Loucy (cell line): ENCODE measurements around the gene SPTBN2.

Source experiments
- H2AFZ ChIP-seq: fragments of 200-600 bp; sonication (generic); 2 replicates; pipeline ENCODE4 v1.6.0; 2016; ENCODE audit warnings: antibody characterized with exemption, mild to moderate bottlenecking, low read length, moderate library complexity
- H3F3A ChIP-seq: fragments of 200-600 bp; 2 replicates; pipeline ENCODE4 v1.6.0; 2016; ENCODE audit warnings: antibody characterized with exemption, low read depth, mild to moderate bottlenecking
- H3K27me3 ChIP-seq: fragments of 200-600 bp; sonication (generic); 2 replicates; pipeline ENCODE4 v1.6.1; 2014; ENCODE audit warnings: low read length, mild to moderate bottlenecking; ENCODE audit not compliant: insufficient read depth, poor library complexity, severe bottlenecking
- H3K36me3 ChIP-seq: fragments of 200-600 bp; sonication (generic); 2 replicates; pipeline ENCODE4 v1.6.1; 2016; ENCODE audit warnings: low read length; ENCODE audit not compliant: insufficient read depth
- H3K4me1 ChIP-seq: fragments of 200-600 bp; sonication (generic); 2 replicates; pipeline ENCODE4 v1.5.1; 2014; ENCODE audit warnings: low read length, mild to moderate bottlenecking; ENCODE audit not compliant: insufficient read depth, poor library complexity, severe bottlenecking
- H3K4me2 ChIP-seq: fragments of 200-600 bp; sonication (generic); 2 replicates; pipeline ENCODE4 v1.6.0; 2014; ENCODE audit warnings: antibody characterized with exemption, low read length, low read depth, mild to moderate bottlenecking; ENCODE audit not compliant: poor library complexity, severe bottlenecking
- H3K4me3 ChIP-seq: fragments of 200-600 bp; sonication (generic); 2 replicates; pipeline ENCODE4 v1.5.1; 2014; ENCODE audit warnings: low read length, mild to moderate bottlenecking, mixed read lengths; ENCODE audit not compliant: poor library complexity, severe bottlenecking
- H3K79me2 ChIP-seq: fragments of 200-600 bp; sonication (generic); 2 replicates; pipeline ENCODE4 v1.6.1; 2014; ENCODE audit warnings: low read length; ENCODE audit not compliant: insufficient read depth
- H3K9ac ChIP-seq: fragments of 200-600 bp; sonication (generic); 2 replicates; pipeline ENCODE4 v1.6.0; 2014; ENCODE audit warnings: mild to moderate bottlenecking, low read depth, low read length, moderate library complexity; ENCODE audit not compliant: poor library complexity, severe bottlenecking
- H3K9me2 ChIP-seq: fragments of 200-600 bp; sonication (generic); replicated peaks from 2 replicates; pipeline ENCODE4 v1.6.1; 2016; ENCODE audit warnings: low read depth, low read length, mixed read lengths
- H3K9me3 ChIP-seq: fragments of 200-600 bp; sonication (generic); 2 replicates; pipeline ENCODE4 v1.6.1; 2014; ENCODE audit warnings: mild to moderate bottlenecking, antibody characterized with exemption, low read length, low read depth; ENCODE audit not compliant: insufficient read depth
- H4K20me1 ChIP-seq: fragments of 200-600 bp; sonication (generic); 2 replicates; pipeline ENCODE4 v1.6.0; 2014; ENCODE audit warnings: antibody characterized with exemption, low read length, mild to moderate bottlenecking; ENCODE audit not compliant: insufficient read depth, poor library complexity, severe bottlenecking
- EZH2phosphoT487 ChIP-seq: fragments of 200-600 bp; IDR thresholded peaks from 2 replicates; pipeline ENCODE4 v1.6.1; 2018; ENCODE audit warnings: antibody characterized with exemption, mild to moderate bottlenecking, moderate library complexity, borderline replicate concordance
- TF ChIP-seq, protein P1 (sequence below): fragments of 200-600 bp; sonication (generic); conservative IDR thresholded peaks from 2 replicates; pipeline ENCODE4 v1.5.1; 2014; ENCODE audit warnings: mild to moderate bottlenecking, antibody characterized with exemption, low read length

The SPTBN2 gene

DNA sequence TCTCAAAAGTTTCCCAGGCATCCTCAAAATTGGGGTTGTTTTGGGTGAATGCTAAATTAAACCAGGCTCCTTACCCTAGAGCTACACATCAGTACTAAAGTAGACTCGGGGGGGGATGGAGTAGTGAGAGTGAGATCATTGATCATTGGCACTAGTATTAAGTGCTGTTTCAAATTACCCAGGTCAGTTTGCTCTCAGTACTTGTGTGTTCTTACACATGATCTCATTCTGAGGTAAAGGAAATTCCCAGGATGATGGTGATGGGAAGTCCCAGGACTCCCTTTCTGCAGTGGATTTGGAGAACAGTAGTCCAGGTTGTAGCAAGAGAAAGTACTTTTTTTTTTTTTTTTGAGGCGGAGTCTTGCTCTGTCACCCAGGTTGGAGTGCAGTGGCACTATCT lies 78.0 kb downstream of the SPTBN2 start:
- no peaks in the 10 kb centered on the region for H3F3A ChIP-seq
- TF ChIP-seq, protein P1, sequence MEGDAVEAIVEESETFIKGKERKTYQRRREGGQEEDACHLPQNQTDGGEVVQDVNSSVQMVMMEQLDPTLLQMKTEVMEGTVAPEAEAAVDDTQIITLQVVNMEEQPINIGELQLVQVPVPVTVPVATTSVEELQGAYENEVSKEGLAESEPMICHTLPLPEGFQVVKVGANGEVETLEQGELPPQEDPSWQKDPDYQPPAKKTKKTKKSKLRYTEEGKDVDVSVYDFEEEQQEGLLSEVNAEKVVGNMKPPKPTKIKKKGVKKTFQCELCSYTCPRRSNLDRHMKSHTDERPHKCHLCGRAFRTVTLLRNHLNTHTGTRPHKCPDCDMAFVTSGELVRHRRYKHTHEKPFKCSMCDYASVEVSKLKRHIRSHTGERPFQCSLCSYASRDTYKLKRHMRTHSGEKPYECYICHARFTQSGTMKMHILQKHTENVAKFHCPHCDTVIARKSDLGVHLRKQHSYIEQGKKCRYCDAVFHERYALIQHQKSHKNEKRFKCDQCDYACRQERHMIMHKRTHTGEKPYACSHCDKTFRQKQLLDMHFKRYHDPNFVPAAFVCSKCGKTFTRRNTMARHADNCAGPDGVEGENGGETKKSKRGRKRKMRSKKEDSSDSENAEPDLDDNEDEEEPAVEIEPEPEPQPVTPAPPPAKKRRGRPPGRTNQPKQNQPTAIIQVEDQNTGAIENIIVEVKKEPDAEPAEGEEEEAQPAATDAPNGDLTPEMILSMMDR, result no peak
- no peak for TF ChIP-seq EZH2phosphoT487

DNA sequence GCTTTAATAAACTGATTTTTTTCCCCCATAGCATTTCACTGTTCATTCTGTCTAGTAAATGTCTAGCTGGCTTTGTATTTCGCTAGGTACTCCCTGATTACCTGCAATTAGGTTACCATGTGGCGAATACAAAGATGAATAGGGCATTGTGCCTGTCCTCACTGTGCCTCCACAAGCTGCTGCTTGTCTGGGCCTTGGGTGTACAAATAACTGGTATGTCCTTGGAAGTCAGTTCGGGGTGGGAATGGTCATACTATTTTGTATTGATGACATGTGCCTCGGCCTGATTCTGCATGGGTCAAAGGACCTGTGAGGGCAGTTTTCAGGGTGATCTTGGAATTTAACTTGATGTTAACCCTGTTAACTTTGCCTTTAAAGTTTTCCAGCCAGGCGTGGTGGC lies 79.1 kb downstream of the SPTBN2 start:
- H3K79me2 ChIP-seq, result peaks cover 91% of the 10 kb centered on the region
- no peak for TF ChIP-seq EZH2phosphoT487
- TF ChIP-seq, protein P1, result no peak
- H3K4me3 ChIP-seq, result no peak overlapping the region
- H3K9me2 ChIP-seq, result no peaks in the 10 kb centered on the region
- no peak overlapping the region for H2AFZ ChIP-seq
- peaks cover 60% of the 10 kb centered on the region for H3K36me3 ChIP-seq
- H3K4me2 ChIP-seq, result no peak overlapping the region
- H4K20me1 ChIP-seq, result peaks cover 64% of the 10 kb centered on the region
- no peaks in the 10 kb centered on the region for H3K27me3 ChIP-seq
- peaks cover 14% of the 10 kb centered on the region for H3K4me1 ChIP-seq
- no peak overlapping the region for H3K9ac ChIP-seq
- H3F3A ChIP-seq, result no peaks in the 10 kb centered on the region
- H3K9me3 ChIP-seq, result no peaks in the 10 kb centered on the region

More for the DNA sequence above, 78.0 kb downstream of the SPTBN2 start:
- no peaks in the 10 kb centered on the region for H3K9me3 ChIP-seq
- no peak overlapping the region for H3K9ac ChIP-seq
- H2AFZ ChIP-seq, result no peak overlapping the region
- H3K9me2 ChIP-seq, result no peaks in the 10 kb centered on the region
- peaks cover 80% of the 10 kb centered on the region for H3K79me2 ChIP-seq
- peaks cover 53% of the 10 kb centered on the region for H4K20me1 ChIP-seq
- H3K4me3 ChIP-seq, result no peak overlapping the region
- peaks cover 3% of the 10 kb centered on the region for H3K4me1 ChIP-seq
- no peaks in the 10 kb centered on the region for H3K27me3 ChIP-seq
- peaks cover 57% of the 10 kb centered on the region for H3K36me3 ChIP-seq
- H3K4me2 ChIP-seq, result no peak overlapping the region

DNA sequence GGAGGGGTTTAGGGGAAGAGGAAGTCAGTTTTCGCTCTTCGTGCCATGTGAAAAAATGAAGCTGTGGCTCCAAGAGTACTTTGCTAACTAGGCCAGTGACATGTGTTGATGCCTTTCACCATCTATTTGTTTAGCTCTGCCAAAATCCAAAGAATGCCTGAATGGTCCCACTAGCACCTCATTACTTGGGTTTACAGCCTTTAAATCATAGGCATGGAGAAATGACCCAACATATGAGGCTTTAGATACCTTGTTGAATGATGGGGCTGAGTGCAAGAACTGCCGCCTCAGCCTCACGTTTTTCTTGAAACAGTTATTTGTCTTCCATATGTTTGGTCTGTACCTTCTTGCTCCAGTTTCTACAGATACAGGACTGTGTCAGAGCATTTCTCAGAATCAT lies 82.2 kb downstream of the SPTBN2 start:
- peaks cover 95% of the 10 kb centered on the region for H3K79me2 ChIP-seq
- no peaks in the 10 kb centered on the region for H3K9me3 ChIP-seq
- no peaks in the 10 kb centered on the region for H3K27me3 ChIP-seq
- H3K9ac ChIP-seq, result no peak overlapping the region
- H2AFZ ChIP-seq, result no peak overlapping the region
- no peaks in the 10 kb centered on the region for H3F3A ChIP-seq
- H4K20me1 ChIP-seq, result peaks cover 89% of the 10 kb centered on the region
- H3K4me2 ChIP-seq, result peak overlapping the region; percentile 77
- no peak overlapping the region for H3K4me3 ChIP-seq
- TF ChIP-seq, protein P1, result no peak
- no peak for TF ChIP-seq EZH2phosphoT487
- peaks cover 42% of the 10 kb centered on the region for H3K4me1 ChIP-seq
- H3K36me3 ChIP-seq, result peaks cover 85% of the 10 kb centered on the region
- H3K9me2 ChIP-seq, result no peaks in the 10 kb centered on the region
